NAMALWA (cell line): Measurements from ENCODE around the gene USH1C.

Source experiments
- DNase-seq: peaks from one replicate; pipeline ENCODE4 v3.0.0-alpha.2; 2015; ENCODE audit warnings: low spot score

Gene USH1C

DNA sequence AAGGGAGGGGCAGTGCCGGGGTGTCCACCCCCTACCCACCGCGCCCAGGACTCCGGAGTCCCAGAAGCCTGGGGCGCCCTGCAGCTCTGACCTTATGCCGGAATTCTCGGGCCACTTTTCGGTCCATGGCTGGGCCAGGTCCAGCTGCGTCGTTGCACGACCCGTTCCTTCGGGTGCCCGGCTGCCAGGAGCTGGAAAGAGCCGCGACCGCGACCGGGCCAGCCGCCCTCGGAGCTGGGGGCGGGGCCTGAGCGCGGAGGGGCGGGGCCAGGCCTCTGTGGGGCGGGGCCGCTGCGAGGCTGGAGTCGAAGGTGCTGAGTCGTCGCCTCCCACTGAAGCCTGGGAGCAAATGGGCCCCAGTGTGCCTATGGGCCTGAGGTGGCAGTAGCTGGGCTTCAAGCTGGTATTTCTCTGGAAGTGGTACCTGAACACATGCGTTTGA, at the start of gene USH1C:
USH1C (minus strand) TSS at position 236 of the 442 bp plus-strand sequence; CDS start at position 127, 109 bp downstream.
- no peak for DNase-seq

DNA sequence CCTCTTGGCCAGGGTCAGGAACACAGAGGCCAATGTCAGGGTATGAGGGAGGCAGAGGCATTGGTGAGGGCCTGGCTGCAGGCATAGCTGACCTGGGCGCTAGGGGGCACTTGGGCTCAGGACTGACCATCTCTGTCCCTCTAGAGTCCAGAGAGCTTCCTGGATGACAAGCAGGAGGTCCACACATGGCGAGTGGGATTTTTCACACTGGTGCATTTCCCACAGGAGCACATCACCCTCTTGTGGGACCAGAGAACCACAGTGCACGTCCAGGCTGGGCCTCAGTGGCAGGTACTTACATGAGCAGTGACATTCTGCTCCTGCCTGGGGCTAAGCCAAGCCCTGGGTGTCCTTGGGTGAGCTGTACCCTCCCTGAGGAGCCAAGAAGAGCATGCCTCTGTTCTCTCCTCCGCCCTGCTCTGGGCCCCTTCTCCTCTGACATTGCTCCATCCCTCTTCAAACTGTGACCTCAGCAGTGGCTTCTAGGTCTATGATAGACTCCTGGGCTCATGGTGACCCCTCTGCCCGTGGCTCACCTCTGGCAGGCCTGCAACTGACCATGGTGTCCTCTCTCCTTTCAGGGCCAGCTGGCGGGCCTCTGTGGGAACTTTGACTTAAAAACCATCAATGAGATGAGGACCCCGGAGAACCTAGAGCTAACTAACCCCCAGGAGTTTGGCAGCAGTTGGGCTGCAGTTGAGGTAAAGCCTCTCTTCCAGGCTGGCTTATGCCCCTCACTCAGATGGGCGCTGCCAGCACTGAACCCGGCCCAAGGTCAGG, 49.4 kb upstream of the USH1C start:
- DNase-seq = no peak

DNA sequence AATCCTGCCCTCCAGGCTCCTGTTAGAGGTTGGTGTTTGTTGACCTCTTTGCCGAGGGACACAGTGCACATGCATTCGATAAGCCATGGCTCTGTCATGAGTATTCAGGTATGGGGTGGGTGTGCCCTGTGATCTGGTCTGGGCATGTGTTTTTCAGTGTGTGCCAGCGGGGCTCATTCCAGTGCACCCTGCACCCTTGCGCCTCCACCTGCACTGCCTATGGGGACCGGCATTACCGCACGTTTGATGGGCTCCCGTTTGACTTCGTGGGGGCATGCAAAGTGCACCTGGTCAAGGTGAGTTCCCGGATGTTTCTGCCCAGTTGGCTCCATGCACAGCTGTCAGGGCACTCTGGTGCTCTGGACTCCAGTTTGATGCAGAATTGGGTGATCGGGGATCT, 47.1 kb upstream of the USH1C start:
- DNase-seq = no peak

DNA sequence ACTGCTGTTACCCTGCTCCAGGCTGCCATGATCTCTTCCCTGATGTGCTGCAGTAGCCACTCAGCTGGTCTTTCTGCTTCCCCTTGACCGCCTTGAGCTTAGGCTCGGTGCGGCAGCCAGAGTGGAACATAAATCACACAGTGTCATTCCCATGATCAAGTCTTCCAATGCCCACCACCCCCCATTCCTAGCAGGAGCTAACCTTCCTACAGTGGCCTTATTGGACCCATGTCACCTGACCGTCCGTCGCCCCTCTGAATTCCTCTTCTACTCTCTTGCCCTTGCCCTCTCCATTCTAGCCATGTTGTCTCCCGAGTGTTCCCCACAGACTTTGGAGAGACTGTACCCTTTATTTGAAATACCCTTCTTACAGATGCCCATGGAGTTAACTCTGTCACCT, 46.2 kb upstream of the USH1C start:
- DNase-seq = no peak

DNA sequence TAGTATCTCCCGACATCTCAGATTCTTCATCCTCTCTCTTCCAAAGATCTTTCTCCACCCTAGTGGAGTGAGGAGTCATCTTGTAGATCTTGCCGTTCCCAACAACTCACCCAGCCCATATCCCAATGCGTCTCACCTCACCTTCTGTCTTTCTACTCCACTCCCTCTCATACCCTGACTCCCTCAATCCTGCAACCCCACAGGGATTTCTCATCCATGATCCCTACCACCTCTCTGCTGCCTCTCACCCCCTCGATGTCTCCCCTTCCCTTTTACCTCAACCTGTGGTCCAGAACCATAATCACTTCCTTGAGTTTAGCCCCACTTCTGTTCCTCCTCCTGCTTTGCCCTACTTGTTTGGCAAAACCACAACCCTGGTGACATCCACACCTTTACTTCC, 44.5 kb upstream of the USH1C start:
- DNase-seq = no peak

DNA sequence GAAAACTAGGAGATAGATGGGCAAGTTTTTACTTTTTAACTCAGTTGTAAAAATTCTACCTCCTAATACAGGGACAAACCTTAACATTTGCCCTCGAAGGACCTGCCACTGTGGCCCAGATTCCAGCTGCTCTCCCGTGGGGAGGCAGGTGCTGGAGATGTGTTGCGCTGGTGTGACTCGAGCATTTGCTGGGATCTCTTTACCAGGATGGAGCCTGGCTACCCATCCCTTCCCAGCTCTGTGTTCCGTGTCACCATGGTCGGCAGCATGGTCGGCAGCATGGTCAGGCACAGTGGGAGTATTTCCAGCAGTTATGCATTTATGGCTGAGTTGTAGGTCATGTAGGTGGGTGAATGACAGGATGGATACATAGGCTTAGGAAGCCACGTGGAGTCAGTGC, 44.0 kb upstream of the USH1C start:
- no peak for DNase-seq

DNA sequence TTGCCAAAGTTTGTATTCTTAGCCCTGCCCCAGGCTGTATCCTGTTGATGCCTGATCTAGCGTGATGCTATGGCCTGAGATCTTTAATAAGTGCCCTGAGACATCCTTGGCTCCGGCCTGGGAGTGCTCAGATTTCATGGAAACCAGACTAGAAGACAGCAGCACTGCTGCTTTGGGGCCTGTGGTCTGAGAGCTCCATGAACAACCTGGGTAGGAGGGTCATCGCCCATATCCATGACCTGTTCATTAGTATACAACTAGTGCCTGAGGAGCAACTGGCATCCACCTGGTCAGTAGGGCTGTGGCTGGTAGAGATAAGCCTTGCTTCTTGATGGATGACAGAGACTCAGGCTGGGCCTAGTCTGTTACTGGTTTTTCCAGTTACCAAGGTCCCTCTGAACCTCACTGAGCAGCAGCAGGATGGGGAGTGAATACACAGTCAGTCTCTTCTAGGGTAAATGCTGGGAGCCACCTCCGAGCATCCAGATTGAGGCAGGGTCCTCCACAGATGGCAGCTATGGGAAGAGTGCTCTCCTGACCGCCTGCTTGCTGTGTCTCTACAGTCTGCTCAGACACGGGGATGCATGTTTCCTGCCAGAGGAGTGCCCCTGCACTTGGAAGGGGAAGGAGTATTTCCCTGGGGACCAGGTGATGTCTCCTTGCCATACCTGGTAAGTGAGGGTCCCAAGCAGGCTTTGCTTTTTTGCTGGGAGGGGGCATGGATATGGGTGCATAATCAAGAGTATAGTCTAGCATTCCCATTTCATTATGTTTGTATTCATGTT, 41.9 kb upstream of the USH1C start:
- DNase-seq = no peak

DNA sequence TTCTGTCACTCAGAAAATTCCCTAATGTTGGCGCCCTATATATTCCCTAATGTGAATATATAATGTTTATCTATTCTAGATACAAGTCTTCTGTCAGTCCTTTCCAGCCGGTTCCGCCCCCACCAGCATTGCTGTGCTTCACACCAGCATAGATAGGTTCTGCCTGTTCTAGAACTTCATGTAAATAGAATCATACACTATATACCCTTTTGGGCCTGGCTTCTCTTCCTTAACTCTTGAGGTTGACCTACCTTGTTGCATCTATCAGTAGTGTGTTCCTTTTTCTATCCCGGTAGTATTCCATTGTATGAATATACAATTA, 37.5 kb upstream of the USH1C start:
- no peak for DNase-seq

DNA sequence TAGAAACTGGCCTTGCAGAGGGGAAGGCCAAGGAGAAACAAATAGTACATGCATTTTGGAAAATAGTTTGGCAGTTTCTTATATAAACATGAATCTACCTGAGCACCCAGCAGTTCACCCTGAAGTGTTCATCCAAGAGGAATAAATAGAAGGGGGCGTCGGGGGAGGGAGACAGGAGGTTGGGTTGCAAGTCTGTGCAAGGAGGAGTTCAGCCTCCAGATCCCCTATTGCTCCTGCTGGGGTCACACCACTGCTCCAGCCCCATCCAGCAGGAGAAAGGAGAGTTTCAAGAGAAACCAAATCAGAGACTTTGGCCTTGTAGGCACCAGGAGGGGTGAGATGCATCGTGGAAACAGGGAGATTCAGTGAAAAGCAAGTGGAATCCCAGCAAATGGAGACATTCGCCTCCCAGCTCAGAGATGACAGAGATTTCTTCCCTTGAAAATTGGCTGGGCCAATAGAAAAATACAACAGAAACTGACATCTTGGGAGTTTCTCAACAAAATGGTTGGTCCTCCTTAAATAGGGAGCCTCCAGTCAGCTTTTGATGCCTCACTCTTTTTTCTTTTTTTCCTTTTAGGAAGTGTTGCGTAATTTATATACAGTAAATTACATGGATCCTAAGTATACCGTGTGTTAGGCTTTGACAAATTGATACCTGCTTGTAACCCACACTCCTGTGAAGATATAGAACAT, 37.0 kb upstream of the USH1C start:
- DNase-seq = no peak

DNA sequence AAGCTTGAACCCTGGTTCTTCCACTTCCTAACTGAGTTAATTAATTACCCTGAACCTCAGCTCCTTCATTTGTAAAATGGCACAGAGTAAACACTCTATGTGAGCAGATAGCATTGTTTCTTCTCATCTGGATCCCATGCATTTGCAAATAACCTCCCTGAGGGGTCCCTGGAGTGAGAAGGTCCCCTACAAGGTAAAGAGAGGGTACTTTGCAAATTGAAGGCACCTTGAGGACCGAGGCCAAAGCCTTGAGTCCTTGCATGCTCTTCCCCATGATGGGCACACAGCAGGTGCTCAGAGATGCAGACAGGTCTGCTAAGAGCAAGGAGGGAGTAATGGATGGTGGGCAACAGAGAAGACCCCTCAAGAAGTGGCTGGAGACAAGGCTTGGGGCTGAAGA, 36.1 kb upstream of the USH1C start:
- DNase-seq = no peak

DNA sequence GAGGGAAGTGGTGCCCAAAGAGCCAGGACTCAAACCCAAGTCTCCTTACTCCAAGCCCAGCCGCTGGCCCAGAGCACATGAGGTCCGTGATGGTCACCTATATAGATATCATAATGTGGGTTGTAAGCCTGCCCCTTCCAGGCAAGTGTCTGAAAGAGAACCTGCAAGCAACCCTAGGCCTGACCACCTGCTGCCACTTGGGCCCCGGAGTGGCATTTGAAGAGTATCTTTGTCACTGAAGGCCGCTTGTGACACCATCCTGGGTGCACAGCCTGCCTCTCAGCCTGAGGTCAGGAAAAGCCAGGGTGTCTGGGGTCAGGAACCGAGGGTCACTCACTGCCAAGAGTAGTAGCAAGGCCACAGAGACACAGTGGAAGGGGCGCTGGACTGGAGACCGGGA, 35.2 kb upstream of the USH1C start:
- no peak for DNase-seq

DNA sequence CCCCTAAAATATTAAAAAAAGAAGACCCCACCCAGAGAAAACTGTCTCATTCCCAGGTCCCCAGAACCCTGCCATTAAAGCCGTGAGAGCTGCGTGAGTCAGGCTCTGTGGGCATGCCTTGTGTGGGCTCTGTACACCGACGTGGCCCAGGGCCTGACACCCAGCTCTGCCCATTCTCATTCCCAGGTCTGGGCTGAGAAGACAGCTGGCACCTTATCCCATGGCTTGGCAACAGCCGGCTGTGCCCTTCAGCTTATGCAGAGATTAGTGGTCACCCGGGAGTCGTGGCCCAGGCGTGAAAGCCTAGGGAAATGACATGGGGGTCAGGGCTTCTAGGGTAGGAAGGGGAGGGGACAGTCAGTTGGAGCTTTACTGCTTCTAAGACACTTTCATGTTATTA, 34.7 kb upstream of the USH1C start:
- no peak for DNase-seq

DNA sequence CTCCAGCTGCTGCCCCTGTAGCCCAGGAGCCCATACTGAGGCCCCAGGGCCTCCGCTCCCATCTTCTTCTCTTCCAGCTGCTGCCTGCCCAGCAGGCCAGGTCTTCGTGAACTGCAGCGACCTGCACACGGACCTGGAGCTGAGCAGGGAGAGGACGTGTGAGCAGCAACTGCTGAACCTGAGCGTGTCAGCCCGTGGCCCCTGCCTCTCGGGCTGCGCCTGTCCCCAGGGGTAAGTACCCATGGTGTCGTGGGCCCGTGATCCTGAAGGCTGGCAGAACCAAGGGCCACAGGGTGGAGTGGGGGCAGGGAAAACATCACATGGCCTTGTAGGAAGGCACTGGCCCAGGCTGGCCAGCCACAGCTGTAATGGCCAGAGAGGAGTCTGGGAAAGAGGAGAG, 34.1 kb upstream of the USH1C start:
- DNase-seq = no peak

DNA sequence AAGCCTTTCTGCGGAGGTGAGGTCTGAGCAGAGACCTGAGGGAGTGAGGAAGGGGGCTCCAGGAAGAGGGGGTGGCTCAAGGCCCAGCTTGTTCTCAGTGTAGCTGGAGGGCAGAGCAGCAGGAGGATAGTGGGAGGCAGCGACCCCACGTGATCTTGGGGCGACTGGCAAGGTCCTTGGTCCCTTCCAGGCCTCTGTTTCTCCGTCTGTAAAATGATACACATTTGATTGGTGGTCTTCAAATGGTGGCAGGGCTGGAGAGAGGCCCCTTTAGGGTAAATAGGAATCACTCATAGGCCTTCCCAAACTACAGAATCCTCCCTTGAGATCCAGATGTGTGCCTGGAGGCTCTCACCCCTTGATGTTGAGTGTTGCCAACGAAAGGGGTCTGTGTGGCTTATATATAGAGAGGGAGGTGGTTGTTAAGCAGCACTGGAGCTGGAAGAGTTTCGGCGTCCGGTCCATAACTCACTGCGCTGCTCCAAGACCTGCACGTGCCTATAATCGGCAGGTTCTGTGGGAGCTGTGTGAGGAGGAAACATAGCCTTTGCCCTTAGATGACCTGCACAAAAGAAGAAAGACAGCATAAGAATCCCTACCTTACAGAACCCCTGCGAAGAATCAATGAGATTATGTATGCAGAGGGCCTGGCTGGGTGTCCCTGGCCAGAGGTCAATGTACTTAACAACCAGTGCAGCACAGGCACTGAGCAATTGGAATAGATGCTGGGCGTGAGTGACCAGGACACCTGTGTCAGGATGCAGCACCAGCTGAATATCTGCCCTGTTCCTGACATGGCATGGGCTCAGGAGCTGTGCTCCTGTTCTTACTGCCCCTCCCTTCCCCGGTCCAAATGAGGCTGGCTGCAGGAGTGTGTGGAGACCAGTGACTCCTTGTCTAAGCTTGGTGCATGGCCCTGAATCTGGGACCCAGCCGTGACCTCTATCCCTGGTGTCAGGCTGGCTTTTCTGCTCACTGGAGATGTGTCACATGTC, 31.5 kb upstream of the USH1C start:
- DNase-seq = no peak

DNA sequence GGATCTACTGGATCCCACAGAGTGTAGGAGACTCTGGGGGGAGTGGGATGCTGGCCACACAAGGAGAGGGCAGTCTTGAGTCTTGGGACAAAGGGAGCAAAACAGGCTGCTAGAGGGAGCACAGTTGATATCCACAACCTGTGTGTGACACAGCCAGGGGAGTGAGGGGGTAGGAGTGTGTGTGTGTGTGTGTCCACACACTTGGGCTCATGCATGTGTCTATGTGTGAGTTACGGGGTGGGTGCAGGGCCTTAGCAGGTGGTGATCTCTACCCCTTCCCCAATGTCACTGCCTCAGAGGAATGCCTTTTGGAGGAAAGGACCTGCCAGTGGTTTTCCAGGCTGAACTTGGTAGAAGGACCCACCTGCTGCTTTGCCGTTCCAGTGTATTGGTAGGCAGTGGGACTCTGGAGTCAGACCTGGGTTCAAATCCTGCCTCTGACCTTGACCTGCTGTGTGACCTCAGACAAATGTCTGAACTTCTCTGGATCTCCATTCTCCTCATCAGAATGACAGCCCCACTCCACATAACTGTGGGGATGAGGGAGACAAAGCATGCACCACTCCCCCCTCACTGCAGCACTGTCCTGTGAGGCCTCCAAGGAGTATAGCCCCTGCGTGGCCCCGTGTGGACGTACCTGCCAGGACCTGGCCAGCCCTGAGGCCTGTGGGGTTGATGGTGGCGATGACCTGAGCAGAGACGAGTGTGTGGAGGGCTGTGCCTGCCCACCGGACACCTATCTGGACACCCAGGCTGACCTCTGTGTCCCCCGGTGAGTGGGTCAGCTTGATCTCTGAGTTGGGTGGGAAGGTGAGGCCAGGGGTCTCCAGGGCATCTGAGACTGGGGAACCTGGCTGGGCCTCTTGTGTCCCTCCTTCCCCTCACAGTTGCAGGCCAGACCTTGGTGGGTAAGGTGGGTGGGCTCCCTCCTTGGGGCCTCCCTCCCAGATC, 30.2 kb upstream of the USH1C start:
- no peak for DNase-seq

DNA sequence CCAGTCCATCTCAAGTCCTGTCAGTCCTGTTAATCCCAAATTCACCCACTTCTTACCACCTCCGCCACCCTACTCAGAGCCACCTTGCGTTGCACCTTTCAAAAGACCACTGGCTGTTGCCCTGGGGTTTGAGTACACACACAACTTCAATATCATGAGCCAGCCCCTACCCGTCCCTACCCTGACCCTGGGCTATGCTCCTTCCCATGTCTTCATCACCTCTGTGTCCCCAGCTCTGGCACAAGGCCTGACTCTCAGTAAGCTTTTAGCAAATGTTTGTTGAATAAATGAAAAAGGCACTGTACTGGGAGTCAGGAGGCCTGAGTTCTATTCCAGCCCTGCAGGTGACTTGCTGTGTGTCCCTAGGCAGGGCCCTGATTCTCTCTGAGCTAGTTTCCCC, 29.3 kb upstream of the USH1C start:
- DNase-seq = no peak

DNA sequence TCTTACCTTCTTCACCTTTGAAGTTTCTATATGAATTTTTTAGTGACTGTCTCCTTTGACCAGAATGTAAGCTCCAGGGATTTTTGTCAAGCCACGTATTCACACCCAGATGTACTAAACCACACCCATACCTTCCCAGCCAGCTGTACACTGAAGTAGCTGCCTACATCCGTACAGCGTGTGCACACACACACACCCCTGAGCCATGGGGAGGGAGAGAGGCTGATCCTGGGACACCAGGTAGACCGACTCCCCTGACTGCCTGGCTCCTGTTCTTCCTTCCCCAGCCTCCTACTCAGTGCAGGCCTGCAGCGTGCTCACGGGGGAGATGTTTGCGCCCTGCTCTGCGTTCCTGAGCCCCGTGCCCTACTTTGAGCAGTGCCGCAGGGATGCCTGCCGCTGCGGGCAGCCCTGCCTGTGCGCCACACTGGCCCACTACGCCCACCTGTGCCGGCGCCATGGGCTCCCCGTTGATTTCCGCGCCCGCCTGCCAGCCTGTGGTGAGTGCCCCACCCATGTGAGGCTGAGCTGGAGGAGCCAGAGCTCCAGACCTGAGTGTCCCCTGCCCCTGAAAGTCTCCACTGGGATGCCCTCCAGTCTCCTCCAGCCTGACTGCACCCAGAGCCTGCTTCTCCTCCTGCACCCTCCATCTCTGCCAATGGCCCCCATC, 28.7 kb upstream of the USH1C start:
- DNase-seq = no peak

DNA sequence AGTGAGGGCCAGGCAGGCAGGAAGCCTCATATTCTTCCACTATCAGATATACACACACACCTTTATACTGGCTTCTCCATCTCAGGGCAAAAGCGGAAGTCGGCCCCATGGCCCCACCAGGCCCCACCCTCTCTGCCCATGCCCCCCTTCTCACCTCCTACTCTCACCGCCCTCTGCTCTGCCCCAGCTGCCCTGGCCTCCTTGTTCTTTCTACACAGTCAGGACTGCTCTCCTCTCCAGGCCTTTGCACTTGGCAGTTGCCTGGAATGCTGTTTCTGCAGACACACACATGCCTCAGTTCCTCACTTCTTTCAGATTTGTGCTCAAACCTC, 28.1 kb upstream of the USH1C start:
- DNase-seq = no peak

DNA sequence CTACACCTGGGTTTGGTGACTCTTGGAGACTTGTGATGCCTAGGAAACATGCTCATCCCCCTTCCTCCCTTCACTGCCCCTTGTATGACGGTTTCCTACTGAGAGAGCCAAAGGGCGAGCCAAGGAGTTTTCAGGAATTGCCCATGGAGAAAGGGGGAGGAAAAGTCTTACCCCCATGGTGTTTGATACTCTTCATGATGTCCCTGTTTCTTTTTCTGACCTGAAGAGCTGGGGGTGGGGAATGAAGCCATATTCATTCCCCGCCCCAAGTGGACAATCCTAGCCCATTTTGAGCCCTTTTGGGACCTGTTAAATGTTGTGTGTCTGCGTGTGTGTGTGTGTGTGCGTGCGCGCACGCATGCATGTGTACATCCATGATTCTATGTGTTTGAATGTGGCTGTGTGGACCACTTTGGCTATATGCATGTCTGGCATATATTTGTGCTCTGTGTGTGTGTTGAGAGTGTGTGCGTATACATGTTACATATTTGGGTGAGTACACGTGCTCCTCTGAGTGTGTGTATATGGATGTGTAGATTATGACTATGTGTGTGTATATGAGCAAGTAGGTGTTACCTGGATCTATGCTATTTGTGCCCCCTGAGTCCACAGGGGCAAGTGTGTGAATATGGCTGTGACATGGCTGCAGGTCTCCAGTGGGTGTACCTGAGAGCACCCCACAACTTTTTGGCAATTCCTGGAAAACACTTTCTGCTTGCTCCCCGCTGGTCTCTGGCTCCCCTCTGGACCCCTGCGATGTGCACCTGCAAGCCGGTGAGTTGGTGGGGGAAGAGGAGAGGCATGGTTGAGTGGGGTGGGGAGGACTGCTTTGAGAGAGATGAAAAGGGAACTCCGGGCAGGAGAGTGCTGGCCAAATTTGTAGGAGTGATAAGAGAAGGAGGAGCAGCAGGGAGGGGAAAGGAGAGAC, 27.5 kb upstream of the USH1C start:
- no peak for DNase-seq
